HL-60 (cell line): ENCODE measurements around the gene FEV.

Experiments
- DNase-seq, 2 experiments: peaks; one replicate each; pipeline ENCODE4 v3.0.0-alpha.2; 2010 to 2020; ENCODE audit warnings: low read depth in 1 of 2, low spot score in 1 of 2
- H3K27ac ChIP-seq: fragments of 250-450 bp; sonication (Bioruptor Pico); replicated peaks from 2 replicates; pipeline ENCODE4 v1.5.1; 2020; ENCODE audit warnings: mild to moderate bottlenecking, moderate library complexity
- H3K27me3 ChIP-seq: fragments of 250-450 bp; sonication (Bioruptor Pico); 2 replicates; pipeline ENCODE4 v1.5.1; 2021; ENCODE audit warnings: mild to moderate bottlenecking, moderate library complexity; ENCODE audit not compliant: insufficient read depth, poor library complexity, severe bottlenecking
- H3K4me3 ChIP-seq: replicated peaks from 2 replicates; pipeline ENCODE4 v1.5.1; 2011; ENCODE audit warnings: mild to moderate bottlenecking, control low read depth, low read length; ENCODE audit not compliant: insufficient read depth
- CTCF ChIP-seq: IDR thresholded peaks from one replicate; pipeline ENCODE4 v1.5.1; 2011; ENCODE audit warnings: low read length, control low read depth, inconsistent platforms; ENCODE audit not compliant: insufficient read depth
- GABPA ChIP-seq: IDR thresholded peaks from 2 replicates; pipeline ENCODE4 v1.6.1; 2012; ENCODE audit warnings: low read depth
- POLR2AphosphoS5 ChIP-seq: IDR thresholded peaks from 2 replicates; pipeline ENCODE4 v1.6.1; 2012; ENCODE audit warnings: low read depth
- REST ChIP-seq: IDR thresholded peaks from 2 replicates; pipeline ENCODE4 v1.6.1; 2012; ENCODE audit warnings: low read depth; ENCODE audit not compliant: insufficient replicate concordance
- SPI1 ChIP-seq: IDR thresholded peaks from 2 replicates; pipeline ENCODE4 v1.6.1; 2012; ENCODE audit warnings: low read depth, mild to moderate bottlenecking, borderline replicate concordance

The FEV gene

GRCh38 chr2:218998414-218999002, 13.5 kb upstream of the FEV start:
- Histone ChIP-seq H3K27me3 (peaks cover 79% of the 10 kb centered on the region), H3K27ac (no peak overlapping the region), H3K4me3 (no peak overlapping the region)
- DNase-seq = no peak
- no peak for TF ChIP-seq CTCF
- no peak for TF ChIP-seq SPI1
- no peak for TF ChIP-seq REST
- no peak for TF ChIP-seq POLR2AphosphoS5
- TF ChIP-seq GABPA = no peak

GRCh38 chr2:218997731-218998130, 12.7 kb upstream of the FEV start:
- no peak for DNase-seq
- H3K27me3 ChIP-seq = peaks cover 79% of the 10 kb centered on the region
- no peak overlapping the region for H3K27ac ChIP-seq
- no peak overlapping the region for H3K4me3 ChIP-seq
- TF ChIP-seq CTCF (no peak), SPI1 (no peak), REST (no peak), GABPA (no peak)

- Histone ChIP-seq H3K27ac (no peak overlapping the region), H3K4me3 (no peak overlapping the region), H3K27me3 (peaks cover 79% of the 10 kb centered on the region)
- DNase-seq = no peak
- TF ChIP-seq GABPA = no peak
- no peak for TF ChIP-seq POLR2AphosphoS5
- TF ChIP-seq CTCF = no peak
- TF ChIP-seq REST = no peak
- no peak for TF ChIP-seq SPI1
These were observed 12.0 kb upstream of the FEV start for GRCh38 chr2:218996937-218997336.
